CD4-positive, alpha-beta T cell (primary cell): Measurements from ENCODE around the gene TCF4. TPM values are rescaled to one million over a fixed set of nuclear protein-coding genes. Genes with fewer than 3 reads are reported as not detected.

Source experiments
- ATAC-seq: fragments of 200-7000 bp; cut with Tn5 transposase; one replicate; pipeline ENCODE4 v1.10.0; 2022; ENCODE audit warnings: mild to moderate bottlenecking; ENCODE audit not compliant: poor library complexity
- CTCF ChIA-PET: fragments of 350-600 bp; sonication (Branson Sonifier 250); formaldehyde crosslinking; loops from one replicate; lab custom pipeline; 2021; ENCODE audit warnings: antibody characterized with exemption, inconsistent platforms; lab: Charles Lee
- POLR2A ChIA-PET: fragments of 350-600 bp; sonication (Branson Sonifier 250); formaldehyde crosslinking; loops from one replicate; lab custom pipeline; 2021; ENCODE audit warnings: antibody characterized with exemption, inconsistent platforms; lab: Charles Lee
- DNase-seq, 14 experiments: peaks; one replicate each; pipeline ENCODE4 v3.0.0-alpha.2; 2013 to 2020; ENCODE audit warnings: mixed read lengths in 2 of 14
- H3K27ac ChIP-seq, 2 donors: one replicate each; pipeline versions ENCODE4 v1.5.1 to v1.7.0; 2013; ENCODE audit warnings: low read length in 2 of 2, low read depth in 1 of 2, mild to moderate bottlenecking in 1 of 2
- H3K27me3 ChIP-seq, 2 experiments: 1 replicate in 1 of 2; 2 replicates in 1 of 2; pipeline versions ENCODE4 v1.6.1 to v1.7.0; 2013; ENCODE audit warnings: low read length in 2 of 2, control low read depth in 1 of 2, mild to moderate bottlenecking in 1 of 2, moderate library complexity in 1 of 2; ENCODE audit not compliant: insufficient read depth in 2 of 2, control insufficient read depth in 1 of 2
- H3K36me3 ChIP-seq: one replicate; pipeline ENCODE4 v1.6.1; 2013; ENCODE audit warnings: low read length, control low read depth; ENCODE audit not compliant: insufficient read depth
- H3K4me1 ChIP-seq: one replicate; pipeline ENCODE4 v1.6.1; 2013; ENCODE audit warnings: low read length, control low read depth; ENCODE audit not compliant: insufficient read depth
- H3K4me3 ChIP-seq: one replicate; pipeline ENCODE4 v1.5.1; 2013; ENCODE audit warnings: mild to moderate bottlenecking, low read length, moderate library complexity
- H3K9me3 ChIP-seq, 2 experiments: 1 replicate in 1 of 2; 2 replicates in 1 of 2; pipeline versions ENCODE4 v1.6.1 to v1.7.0; 2013; ENCODE audit warnings: low read length in 2 of 2, mild to moderate bottlenecking in 2 of 2, control low read depth in 1 of 2, moderate library complexity in 1 of 2; ENCODE audit not compliant: control insufficient read depth in 1 of 2, insufficient read depth in 1 of 2
- H3K27ac Mint-ChIP-seq: one replicate; pipeline ENCODE4 v1.8.0; 2020; ENCODE audit warnings: mixed read lengths
- H3K27me3 Mint-ChIP-seq: one replicate; pipeline ENCODE4 v1.8.0; 2021; ENCODE audit warnings: mixed read lengths
- H3K36me3 Mint-ChIP-seq: one replicate; pipeline ENCODE4 v1.8.0; 2021; ENCODE audit warnings: low read depth, mixed read lengths
- H3K4me1 Mint-ChIP-seq: one replicate; pipeline ENCODE4 v1.8.0; 2021; ENCODE audit warnings: low read depth, mixed read lengths
- H3K4me3 Mint-ChIP-seq: one replicate; pipeline ENCODE4 v1.8.0; 2020; ENCODE audit warnings: mild to moderate bottlenecking, mixed read lengths
- H3K9me3 Mint-ChIP-seq: one replicate; pipeline ENCODE4 v1.8.0; 2020; ENCODE audit warnings: mixed read lengths
- CTCF ChIP-seq: fragments of 200-600 bp; IDR thresholded peaks from one replicate; pipeline ENCODE4 v1.8.0; 2022; ENCODE audit warnings: antibody characterized with exemption, mild to moderate bottlenecking
- intact Hi-C, 2 experiments: fragments of 100-400 bp; cut with DNase I in 1 of 2; cut with micrococcal nuclease in 1 of 2; formaldehyde crosslinking; loops; one replicate each; pipeline versions ENCODE4 v1.15.1 to v1.9.0; 2023 to 2025; cut with DNase I, micrococcal nuclease
- total RNA-seq, 174 experiments: library from RNA in 2 of 174; stranded (reverse) in 2 of 174; gene quantifications; one replicate each; pipeline ENCODE4 v1.2.3 and lab custom pipeline; 2021 to 2026

The TCF4 gene
- total RNA-seq, 2 experiments from 2014 or later = 3.0 to 3.2 TPM

DNA sequence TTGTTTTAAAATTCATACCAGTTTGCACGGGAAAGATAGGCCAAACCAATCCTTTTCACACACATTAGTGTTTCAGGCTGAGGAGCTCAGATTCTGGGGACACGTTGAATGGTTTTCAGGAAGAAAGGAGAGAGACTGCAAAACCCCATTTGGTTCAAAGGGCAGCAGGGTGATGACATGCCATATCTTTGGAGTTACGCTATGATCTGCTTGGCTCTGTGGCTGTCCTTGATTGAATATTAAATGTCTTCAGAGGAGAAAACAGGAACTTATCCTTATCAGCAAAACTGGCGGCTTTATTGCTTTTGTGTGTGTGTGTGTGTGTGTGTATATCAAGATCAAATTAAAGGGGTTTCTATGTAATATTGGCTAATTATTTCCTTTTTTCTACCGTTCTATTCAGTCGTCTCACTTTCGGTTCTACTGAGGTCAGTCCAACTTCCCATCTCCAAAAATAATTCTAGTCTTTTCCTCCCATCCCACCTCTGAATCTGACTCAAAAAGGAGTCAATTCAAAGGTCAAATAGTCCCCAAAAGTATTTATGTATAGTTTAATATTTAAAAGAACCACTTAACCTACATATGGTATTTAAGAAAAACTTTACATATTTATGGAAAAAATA, 335.8 kb downstream of the TCF4 start:
- H3K27ac Mint-ChIP-seq = no peak overlapping the region
- no peaks in the 10 kb centered on the region for H3K4me1 ChIP-seq
- CTCF ChIA-PET = no interaction called here

DNA sequence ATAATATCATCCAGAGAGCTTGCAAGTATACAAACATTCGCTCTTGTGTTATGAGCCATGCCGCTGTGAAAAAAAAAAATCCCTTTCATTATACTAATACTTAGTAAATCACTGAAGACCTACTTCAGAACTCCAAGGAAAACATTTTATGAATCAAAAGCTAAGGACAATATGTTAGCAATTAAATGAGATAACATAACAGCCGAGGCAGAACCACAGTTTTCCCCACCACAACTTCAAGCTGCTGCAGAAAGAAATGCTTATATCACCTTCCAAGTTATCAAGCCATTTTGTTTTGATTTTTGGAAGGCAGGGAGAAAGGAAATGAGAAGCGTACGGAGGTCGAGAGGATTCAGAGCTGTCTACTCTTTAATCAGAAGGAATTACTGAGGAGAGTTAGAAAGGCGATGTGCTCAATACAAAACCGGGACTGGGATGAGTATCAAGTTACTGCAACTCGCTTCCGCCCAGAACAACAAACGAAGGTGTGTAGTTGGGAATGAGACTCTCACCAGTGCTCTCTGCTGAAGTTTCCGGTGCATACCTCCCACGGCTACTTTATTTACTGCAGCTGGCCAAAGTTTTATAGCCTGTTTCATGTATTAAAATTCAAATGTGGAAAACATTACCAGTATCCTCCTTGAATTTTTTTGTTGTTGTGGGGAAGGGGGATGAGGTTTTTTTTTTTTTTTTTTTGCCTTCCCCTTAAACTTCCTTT, 336.6 kb downstream of the TCF4 start:
- H3K4me3 Mint-ChIP-seq = no peak overlapping the region
- no peaks in the 10 kb centered on the region for H3K36me3 Mint-ChIP-seq
- no peak for TF ChIP-seq CTCF
- Histone ChIP-seq H3K9me3 (no peaks in the 10 kb centered on the region), H3K4me3 (no peak overlapping the region), H3K27ac (no peak overlapping the region), H3K4me1 (no peaks in the 10 kb centered on the region), H3K27me3 (no peaks in the 10 kb centered on the region), H3K36me3 (no peaks in the 10 kb centered on the region)
- no peaks in the 10 kb centered on the region for H3K4me1 Mint-ChIP-seq
- DNase-seq (no peak), ATAC-seq (no peak)
- no peaks in the 10 kb centered on the region for H3K27me3 Mint-ChIP-seq
- ChIA-PET CTCF (interaction anchor here (1.0 kb wide), 1 partner anchor 18 kb away, joined by 4 read pairs; no protein-coding TSS in a partner anchor), POLR2A (no interaction called here)
- H3K9me3 Mint-ChIP-seq = no peaks in the 10 kb centered on the region
- intact Hi-C loops = no loop called here
- no peak overlapping the region for H3K27ac Mint-ChIP-seq

More for the DNA sequence above, 335.8 kb downstream of the TCF4 start:
- Mint-ChIP-seq H3K36me3 (no peaks in the 10 kb centered on the region), H3K27me3 (no peaks in the 10 kb centered on the region), H3K9me3 (no peaks in the 10 kb centered on the region), H3K4me1 (no peaks in the 10 kb centered on the region), H3K4me3 (no peak overlapping the region)
- Histone ChIP-seq H3K36me3 (no peaks in the 10 kb centered on the region), H3K27me3 (no peaks in the 10 kb centered on the region), H3K9me3 (no peaks in the 10 kb centered on the region), H3K4me3 (no peak overlapping the region), H3K27ac (no peak overlapping the region)
- ATAC-seq (no peak), DNase-seq (no peak)
- TF ChIP-seq CTCF = no peak
- intact Hi-C loops = no loop called here
- POLR2A ChIA-PET = no interaction called here

DNA sequence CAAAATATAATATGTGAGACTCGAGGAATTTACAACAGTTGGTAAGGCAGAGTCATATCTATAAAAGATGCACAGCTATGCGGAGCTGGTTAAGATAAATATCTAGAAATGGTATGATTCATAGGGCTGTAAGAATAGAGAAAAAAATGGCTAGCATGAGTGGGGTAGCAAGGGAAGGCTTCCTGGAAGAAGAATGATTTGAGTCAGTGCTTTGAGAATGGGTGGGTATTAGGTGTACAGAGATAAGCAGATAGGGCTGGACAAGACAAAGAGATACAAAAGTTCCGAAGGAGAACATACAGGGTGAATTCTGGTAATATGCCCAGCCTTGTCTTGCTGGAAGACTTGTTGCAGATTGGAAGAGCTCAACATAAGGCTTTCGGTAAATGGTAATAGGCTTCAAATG, 337.2 kb downstream of the TCF4 start:
- no peaks in the 10 kb centered on the region for H3K36me3 Mint-ChIP-seq
- ChIA-PET CTCF (interaction anchor here (1.0 kb wide), 1 partner anchor 17 kb away, joined by 4 read pairs; no protein-coding TSS in a partner anchor), POLR2A (no interaction called here)
- no peak for TF ChIP-seq CTCF
- H3K4me1 ChIP-seq = no peaks in the 10 kb centered on the region
- DNase-seq = no peak
- no peak overlapping the region for H3K27ac Mint-ChIP-seq
- no peaks in the 10 kb centered on the region for H3K27me3 ChIP-seq
- H3K27me3 Mint-ChIP-seq = no peaks in the 10 kb centered on the region
- H3K9me3 ChIP-seq = no peaks in the 10 kb centered on the region
- H3K4me1 Mint-ChIP-seq = no peaks in the 10 kb centered on the region
- no peaks in the 10 kb centered on the region for H3K9me3 Mint-ChIP-seq
- H3K27ac ChIP-seq = no peak overlapping the region
- H3K4me3 ChIP-seq = no peak overlapping the region
- no peak overlapping the region for H3K4me3 Mint-ChIP-seq
- no peak for ATAC-seq
- intact Hi-C loops = no loop called here
- H3K36me3 ChIP-seq = no peaks in the 10 kb centered on the region
